Osteoblast (primary cell): ENCODE results near the gene MELTF. TPM values are rescaled to one million over a fixed set of nuclear protein-coding genes. Genes with fewer than 3 reads are reported as not detected.

ENCODE experiments used
- DNase-seq: peaks from one replicate; pipeline ENCODE4 v3.0.0; 2011; ENCODE audit warnings: low spot score, mixed read lengths; ENCODE audit not compliant: insufficient read length; ENCODE audit errors: missing footprints
- H2AFZ ChIP-seq: 2 replicates; pipeline ENCODE4 v1.6.0; 2011; ENCODE audit warnings: mild to moderate bottlenecking, low read length
- H3K27ac ChIP-seq: 2 replicates; pipeline ENCODE4 v1.5.1; 2011; ENCODE audit warnings: mild to moderate bottlenecking, low read depth, low read length, moderate library complexity
- H3K27me3 ChIP-seq: 2 replicates; pipeline ENCODE4 v1.6.0; 2012; ENCODE audit warnings: mild to moderate bottlenecking, control low read depth, inconsistent platforms, low read length, moderate library complexity; ENCODE audit not compliant: insufficient read depth
- H3K36me3 ChIP-seq: 2 replicates; pipeline ENCODE4 v1.5.1; 2011; ENCODE audit warnings: mild to moderate bottlenecking, low read length, control low read depth, moderate library complexity; ENCODE audit not compliant: insufficient read depth
- H3K4me1 ChIP-seq: 2 replicates; pipeline ENCODE4 v1.5.1; 2011; ENCODE audit warnings: mild to moderate bottlenecking, low read length, control low read depth, moderate library complexity; ENCODE audit not compliant: insufficient read depth
- H3K4me2 ChIP-seq: 2 replicates; pipeline ENCODE4 v1.6.0; 2011; ENCODE audit warnings: mild to moderate bottlenecking, low read length; ENCODE audit not compliant: insufficient read depth
- H3K4me3 ChIP-seq: fragments of 200-600 bp; sonication (generic); 3 replicates; pipeline ENCODE4 v1.5.1; 2012; ENCODE audit warnings: mild to moderate bottlenecking, low read length, inconsistent platforms; ENCODE audit not compliant: insufficient read depth
- H3K79me2 ChIP-seq: 2 replicates; pipeline ENCODE4 v1.6.0; 2012; ENCODE audit warnings: mild to moderate bottlenecking, low read length, control low read depth, inconsistent platforms; ENCODE audit not compliant: insufficient read depth
- H3K9me3 ChIP-seq: 2 replicates; pipeline ENCODE4 v1.5.1; 2011; ENCODE audit warnings: low read depth, low read length, control low read depth
- H4K20me1 ChIP-seq: 2 replicates; pipeline ENCODE4 v1.6.0; 2012; ENCODE audit warnings: mild to moderate bottlenecking, low read length, control low read depth; ENCODE audit not compliant: insufficient read depth
- CTCF ChIP-seq: IDR thresholded peaks from 2 replicates; pipeline ENCODE4 v1.5.1; 2011; ENCODE audit warnings: mild to moderate bottlenecking, low read depth, low read length, moderate library complexity; ENCODE audit errors: extremely low read depth
- total RNA-seq: library from RNA; depleted of rRNA; stranded (reverse); fragments of >200 nt; gene quantifications from 2 replicates; pipeline ENCODE4 v1.2.3, GENCODE V29; 2012

MELTF gene
- total RNA-seq, 1 donor, result 5.1 TPM

DNA sequence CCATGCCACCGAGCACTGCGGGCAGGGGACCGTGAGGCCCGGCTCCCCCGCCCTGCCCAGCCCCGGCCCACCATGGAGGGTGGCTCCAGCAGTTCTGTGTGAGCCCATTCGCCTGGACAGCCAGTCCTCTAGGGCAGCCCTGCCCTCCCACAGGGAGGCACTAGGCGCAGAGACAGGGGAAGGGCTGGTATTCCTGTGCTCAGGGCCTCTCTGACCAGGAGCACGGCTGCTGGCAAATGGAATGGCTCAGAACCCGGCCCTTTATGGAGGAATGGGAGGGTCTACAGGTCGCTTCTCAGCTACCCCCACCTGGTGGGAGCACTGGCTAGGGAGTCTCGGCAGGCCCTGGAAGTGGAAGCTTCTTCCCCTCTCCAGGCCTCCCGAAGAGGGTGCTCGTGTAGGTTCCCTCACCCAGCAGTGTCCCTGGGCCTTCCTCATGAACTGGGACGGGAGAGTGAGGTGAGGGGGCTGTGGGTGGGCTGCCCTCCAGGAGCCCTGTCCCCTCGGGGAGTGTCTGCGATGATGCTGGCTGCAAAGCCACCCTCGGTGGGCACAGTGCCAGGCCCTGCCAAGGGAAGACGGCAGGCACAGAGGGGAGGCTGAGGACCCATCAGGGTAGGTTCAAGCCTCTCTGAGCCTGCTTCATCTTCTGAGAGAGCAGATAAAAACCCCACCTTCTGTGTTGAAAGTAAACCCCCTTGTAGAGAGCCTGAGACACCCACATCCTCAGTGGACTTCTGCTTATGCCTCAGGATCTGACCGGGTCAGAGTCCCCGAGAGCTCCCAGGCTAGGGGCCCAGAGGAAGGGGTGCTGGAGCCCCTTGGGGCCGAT, 1.5 kb downstream of the MELTF start:
- Histone ChIP-seq H3K27me3 (peaks cover 11% of the 10 kb centered on the region), H3K4me2 (peak overlapping the region; percentile 76), H3K27ac (no peak overlapping the region), H3K79me2 (no peaks in the 10 kb centered on the region), H2AFZ (no peak overlapping the region), H3K36me3 (no peaks in the 10 kb centered on the region), H3K9me3 (no peaks in the 10 kb centered on the region), H3K4me3 (no peak overlapping the region), H4K20me1 (no peaks in the 10 kb centered on the region), H3K4me1 (peaks cover 25% of the 10 kb centered on the region)
- DNase-seq, result peak; percentile 88
- TF ChIP-seq CTCF, result no peak

GRCh38 chr3:197027151-197027895, 2.3 kb downstream of the MELTF start:
- peak; percentile 90 for DNase-seq
- Histone ChIP-seq H4K20me1 (no peaks in the 10 kb centered on the region), H3K4me2 (no peak overlapping the region), H3K4me3 (no peak overlapping the region), H3K36me3 (no peaks in the 10 kb centered on the region), H2AFZ (no peak overlapping the region), H3K27me3 (peaks cover 19% of the 10 kb centered on the region), H3K4me1 (peaks cover 25% of the 10 kb centered on the region), H3K27ac (no peak overlapping the region), H3K79me2 (no peaks in the 10 kb centered on the region), H3K9me3 (no peaks in the 10 kb centered on the region)
- no peak for TF ChIP-seq CTCF

DNA sequence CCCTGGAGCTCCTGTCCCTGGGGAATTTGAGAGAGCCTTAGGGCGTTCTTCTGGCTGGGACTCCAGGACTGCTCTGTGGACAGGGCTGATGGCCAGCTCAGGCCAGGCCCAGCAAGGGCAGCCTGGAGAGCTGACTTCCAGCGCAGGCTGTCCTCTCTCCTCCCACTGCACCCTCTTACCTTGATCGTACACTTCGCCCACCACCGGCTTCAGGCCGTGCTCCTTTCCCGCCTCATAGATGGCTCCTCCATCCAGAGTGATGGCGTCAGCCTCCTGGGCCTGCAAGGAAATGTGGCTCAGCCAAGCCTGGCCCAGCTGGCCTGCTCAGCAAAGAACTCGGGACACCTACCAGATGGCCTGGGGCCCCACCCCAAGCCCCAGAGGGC, 3.1 kb downstream of the MELTF start:
- Histone ChIP-seq H3K9me3 (no peaks in the 10 kb centered on the region), H2AFZ (no peak overlapping the region), H3K4me1 (peaks cover 16% of the 10 kb centered on the region), H3K79me2 (no peaks in the 10 kb centered on the region), H3K36me3 (no peaks in the 10 kb centered on the region), H3K27me3 (peaks cover 23% of the 10 kb centered on the region), H4K20me1 (no peaks in the 10 kb centered on the region), H3K4me3 (no peak overlapping the region), H3K27ac (no peak overlapping the region), H3K4me2 (no peak overlapping the region)
- DNase-seq, result peak; percentile 88
- TF ChIP-seq CTCF, result no peak
